Vagina (tissue), 2 donors: ENCODE data around the gene CIAO3.

Experiments used
- POLR2AphosphoS5 ChIP-seq, 2 donors: sonication (generic); formaldehyde crosslinking; IDR thresholded peaks; one replicate each; pipeline ENCODE4 v1.9.0; 2017; ENCODE audit warnings: antibody characterized with exemption in 2 of 2, mild to moderate bottlenecking in 2 of 2, low read depth in 1 of 2; ENCODE audit not compliant: insufficient read depth in 1 of 2
- TF ChIP-seq, protein P1 (sequence below), 3 experiments: fragments of 450-650 bp in 2 of 3; fragments of 200-600 bp in 1 of 3; sonication (generic) in 1 of 3; IDR thresholded peaks; one replicate each; pipeline ENCODE4 v1.5.1; 2017 to 2019; ENCODE audit warnings: antibody characterized with exemption in 3 of 3, mild to moderate bottlenecking in 2 of 3, moderate library complexity in 2 of 3

DNA sequence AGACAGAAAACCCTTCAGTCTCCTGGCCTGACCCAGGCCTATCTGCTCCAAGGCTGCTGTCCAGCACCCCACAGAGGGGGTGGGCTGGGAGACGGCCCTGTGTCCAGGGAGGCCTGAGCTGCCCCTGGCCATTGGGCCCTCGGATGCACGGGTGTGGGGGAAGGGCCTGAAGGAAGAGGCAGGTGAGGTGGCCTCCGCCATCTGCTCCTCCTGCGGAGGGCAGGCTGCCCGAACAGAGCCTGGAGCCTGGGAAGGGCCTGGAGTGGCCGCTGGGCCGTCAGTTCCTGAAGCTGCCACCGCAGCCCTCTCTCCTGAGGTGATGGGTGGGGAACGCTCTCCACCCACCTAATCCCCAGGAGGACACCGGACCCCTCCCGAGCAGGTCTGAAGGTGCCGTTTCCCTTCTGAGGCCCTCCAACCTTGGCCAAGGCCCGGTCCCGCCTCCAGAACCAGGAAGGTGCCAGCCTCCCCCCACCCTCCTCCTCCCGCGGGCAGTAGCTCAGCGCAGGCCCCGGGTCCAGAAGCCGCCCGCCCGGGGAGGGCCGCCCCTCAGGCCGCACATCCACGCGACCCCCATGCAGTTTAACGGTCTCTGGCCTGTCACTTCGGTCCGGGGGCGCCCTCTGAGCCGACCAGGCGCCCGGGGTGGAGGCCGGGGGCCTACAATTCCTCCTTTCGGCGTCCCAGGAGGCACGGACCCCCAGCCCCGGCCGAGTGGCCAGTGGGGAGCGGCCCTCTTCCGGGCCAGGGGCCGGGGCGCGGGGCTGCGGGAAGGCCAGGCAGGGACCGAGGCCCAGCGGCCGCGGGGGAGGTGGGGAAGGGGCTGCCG, 36.0 kb downstream of the CIAO3 start:
- TF ChIP-seq, protein P1, sequence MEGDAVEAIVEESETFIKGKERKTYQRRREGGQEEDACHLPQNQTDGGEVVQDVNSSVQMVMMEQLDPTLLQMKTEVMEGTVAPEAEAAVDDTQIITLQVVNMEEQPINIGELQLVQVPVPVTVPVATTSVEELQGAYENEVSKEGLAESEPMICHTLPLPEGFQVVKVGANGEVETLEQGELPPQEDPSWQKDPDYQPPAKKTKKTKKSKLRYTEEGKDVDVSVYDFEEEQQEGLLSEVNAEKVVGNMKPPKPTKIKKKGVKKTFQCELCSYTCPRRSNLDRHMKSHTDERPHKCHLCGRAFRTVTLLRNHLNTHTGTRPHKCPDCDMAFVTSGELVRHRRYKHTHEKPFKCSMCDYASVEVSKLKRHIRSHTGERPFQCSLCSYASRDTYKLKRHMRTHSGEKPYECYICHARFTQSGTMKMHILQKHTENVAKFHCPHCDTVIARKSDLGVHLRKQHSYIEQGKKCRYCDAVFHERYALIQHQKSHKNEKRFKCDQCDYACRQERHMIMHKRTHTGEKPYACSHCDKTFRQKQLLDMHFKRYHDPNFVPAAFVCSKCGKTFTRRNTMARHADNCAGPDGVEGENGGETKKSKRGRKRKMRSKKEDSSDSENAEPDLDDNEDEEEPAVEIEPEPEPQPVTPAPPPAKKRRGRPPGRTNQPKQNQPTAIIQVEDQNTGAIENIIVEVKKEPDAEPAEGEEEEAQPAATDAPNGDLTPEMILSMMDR (IDR thresholded peaks at IDR 0.05): no peak
- no peak for TF ChIP-seq POLR2AphosphoS5 (IDR thresholded peaks at IDR 0.05; ENCODE audit: insufficient read depth in 1 of 2, low read depth in 1 of 2)
